Cortex of kidney (tissue), 1 donor: ENCODE results near the gene KCNK7.
"Not testable (repeated sequence)": the region's sequence is repeated elsewhere in the genome, so short reads cannot be mapped to it uniquely, and the experiment has no call there.

Experiments
- DNase-seq: peaks from one replicate; lab custom pipeline; 2025; lab: John Stamatoyannopoulos, UW

KCNK7 gene, protein sequence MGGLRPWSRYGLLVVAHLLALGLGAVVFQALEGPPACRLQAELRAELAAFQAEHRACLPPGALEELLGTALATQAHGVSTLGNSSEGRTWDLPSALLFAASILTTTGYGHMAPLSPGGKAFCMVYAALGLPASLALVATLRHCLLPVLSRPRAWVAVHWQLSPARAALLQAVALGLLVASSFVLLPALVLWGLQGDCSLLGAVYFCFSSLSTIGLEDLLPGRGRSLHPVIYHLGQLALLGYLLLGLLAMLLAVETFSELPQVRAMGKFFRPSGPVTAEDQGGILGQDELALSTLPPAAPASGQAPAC

DNA sequence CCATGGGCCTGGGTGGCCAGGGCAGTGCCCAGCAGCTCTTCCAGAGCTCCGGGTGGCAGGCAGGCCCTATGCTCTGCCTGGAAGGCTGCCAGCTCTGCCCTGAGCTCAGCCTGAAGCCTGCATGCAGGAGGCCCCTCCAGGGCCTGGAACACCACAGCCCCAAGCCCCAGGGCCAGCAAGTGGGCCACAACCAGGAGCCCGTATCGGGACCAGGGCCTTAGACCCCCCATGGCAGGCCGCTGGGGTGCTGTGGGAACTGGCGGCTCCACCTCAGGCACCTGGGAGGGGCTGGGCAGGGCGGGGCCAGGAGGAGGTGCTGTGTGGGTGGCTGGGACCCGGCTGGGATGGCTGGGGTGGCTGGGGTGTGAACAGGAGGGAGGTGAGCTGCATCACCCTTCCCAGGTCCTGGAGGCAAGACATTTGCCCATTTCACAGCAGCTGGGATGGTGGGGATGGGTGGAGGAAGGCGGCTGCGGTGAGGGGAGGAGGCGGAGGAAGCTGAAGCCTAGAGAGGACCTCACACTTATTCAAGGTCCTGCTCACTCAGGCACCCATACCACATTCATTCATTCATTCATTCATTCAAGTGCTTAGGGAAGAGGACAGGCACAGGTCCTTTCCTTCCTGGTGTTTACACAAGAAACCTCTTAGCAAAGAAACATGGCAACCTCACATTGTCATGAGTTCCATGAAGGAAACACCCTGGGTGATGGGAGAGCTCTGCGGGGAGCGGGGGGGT lies at the start of gene KCNK7:
Gene KCNK7 (minus strand): TSS at position 258 of the 739 bp plus-strand sequence. CDS start 28 bp downstream, at position 230.
- DNase-seq = no peak

DNA sequence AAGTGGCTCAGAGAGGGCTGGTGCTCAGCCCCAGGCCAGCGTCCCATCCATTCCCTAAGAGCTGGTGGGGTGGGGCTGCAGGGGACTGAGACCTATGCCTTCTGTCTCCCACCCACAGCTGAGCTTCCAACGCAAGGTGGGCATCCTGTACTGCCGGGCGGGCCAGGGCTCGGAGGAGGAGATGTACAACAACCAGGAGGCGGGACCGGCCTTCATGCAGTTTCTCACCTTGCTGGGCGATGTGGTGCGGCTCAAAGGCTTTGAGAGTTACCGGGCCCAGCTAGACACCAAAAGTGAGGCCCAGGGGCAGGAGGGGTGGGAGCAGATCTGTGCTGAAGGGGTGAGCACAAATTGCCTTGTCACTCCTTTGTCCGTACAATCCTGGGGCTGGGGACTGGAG lies 49.2 kb upstream of the KCNK7 start:
- no peak for DNase-seq

DNA sequence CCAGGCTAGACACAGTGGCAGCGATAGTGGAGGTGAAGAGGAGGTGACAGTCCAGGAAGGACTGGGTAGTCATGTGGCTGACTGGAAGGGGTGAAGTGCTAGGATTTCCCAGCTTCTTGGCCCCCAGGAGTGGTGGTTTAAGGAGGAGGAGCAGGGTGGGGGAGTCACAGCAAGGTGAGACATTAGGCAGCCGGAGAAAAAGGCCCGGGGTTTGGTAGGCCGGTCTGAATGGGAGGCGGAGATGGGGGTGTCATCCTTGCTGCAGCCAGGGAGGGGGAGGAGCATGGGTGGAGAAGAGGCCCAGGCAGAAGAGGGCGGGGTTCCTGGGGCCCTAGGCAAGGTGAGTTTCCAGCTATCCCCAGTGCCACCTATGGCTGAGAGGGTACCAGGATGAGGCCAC lies 48.4 kb upstream of the KCNK7 start:
- no peak for DNase-seq

DNA sequence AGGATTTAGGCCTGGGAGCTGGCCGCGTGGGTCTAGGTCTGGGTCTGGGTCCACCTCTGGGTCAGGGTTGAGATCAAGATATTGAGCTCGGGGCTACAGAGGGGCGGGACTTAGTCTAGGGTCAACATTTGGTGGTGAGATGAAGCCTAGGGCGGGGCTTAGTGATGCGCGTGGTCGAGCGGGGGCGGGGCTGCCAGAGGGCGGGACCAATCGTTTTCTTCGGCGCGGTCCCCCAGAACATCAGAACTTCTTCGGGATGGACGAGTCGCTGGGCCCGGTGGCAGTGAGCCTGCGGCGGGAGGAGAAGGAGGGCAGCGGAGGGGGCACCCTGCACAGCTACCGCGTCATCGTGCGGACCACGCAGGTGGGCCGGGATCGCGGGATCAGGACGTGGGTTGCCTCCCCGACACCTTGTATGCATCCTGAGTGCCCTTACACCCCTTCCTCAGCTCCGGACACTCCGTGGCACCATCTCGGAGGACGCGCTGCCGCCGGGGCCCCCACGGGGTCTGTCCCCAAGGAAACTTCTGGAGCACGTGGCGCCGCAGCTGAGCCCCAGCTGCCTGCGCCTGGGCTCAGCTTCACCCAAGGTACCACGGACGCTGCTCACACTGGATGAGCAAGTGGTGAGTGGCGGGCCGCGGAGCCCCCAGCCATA lies 46.5 kb upstream of the KCNK7 start:
- no peak for DNase-seq

DNA sequence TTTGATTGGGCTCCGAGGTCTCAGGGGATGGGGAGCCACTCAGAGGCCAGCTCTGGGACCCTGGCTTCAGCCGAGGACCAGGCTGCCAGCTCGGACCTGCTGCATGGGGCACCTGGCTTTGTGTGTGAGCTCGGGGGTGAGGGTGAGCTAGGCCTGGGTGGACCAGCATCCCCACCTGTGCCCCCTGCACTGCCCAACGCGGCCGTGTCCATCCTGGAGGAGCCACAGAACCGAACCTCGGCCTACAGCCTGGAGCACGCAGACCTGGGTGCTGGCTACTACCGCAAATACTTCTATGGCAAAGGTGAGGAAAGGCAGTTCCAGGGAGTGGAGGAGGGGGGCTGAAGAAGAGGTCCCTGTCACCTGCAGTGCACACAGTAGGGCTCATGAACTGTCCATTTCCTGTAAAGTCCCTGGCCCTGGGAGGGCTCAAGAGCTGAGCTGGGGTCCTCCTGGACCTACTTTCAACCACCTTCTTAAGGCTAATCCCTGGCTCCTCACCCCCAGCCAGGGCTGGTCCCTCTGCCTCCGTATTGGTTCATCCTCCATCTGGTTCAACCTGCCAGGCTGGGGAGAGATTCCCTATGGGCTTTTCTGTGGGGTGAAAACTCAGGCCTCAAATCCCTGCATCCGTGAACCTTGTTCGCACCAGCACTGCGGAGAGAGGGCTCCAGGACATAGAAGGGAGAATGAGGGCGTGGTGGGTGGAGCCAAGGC lies 45.9 kb upstream of the KCNK7 start:
- no peak for DNase-seq

DNA sequence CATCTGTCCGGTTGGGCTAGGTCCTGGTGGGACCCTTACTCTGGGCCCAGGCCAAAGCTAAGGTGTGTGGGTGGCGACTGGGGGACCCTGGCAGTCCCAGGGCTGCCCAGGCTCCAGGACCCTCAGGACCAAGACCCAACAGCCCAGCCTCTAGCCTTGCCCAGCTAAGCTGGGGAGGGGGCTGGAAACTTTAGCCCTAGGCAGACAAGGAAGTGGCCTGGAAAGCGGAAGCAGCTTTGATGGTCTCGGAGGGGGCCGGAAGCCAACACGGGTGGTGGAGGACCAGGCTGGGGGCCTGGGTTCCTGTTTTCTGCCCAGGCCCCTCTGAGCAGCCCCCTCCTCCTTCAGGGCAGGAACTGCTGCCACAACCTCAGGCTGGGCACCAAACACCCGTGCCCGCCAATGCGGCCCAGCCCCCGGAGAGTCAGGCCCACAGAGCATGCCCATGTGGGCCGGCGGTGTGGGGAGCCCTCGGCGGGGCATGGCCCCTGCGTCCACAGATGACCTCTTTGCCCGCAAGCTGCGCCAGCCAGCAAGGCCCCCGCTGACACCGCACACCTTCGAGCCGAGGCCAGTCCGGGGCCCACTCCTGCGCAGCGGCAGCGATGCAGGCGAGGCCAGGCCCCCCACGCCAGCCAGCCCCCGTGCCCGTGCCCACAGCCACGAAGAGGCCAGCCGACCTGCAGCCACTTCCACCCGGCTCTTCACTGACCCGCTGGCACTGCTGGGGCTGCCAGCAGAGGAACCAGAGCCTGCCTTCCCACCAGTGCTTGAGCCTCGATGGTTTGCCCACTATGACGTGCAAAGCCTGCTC lies 45.1 kb upstream of the KCNK7 start:
- DNase-seq = no peak

DNA sequence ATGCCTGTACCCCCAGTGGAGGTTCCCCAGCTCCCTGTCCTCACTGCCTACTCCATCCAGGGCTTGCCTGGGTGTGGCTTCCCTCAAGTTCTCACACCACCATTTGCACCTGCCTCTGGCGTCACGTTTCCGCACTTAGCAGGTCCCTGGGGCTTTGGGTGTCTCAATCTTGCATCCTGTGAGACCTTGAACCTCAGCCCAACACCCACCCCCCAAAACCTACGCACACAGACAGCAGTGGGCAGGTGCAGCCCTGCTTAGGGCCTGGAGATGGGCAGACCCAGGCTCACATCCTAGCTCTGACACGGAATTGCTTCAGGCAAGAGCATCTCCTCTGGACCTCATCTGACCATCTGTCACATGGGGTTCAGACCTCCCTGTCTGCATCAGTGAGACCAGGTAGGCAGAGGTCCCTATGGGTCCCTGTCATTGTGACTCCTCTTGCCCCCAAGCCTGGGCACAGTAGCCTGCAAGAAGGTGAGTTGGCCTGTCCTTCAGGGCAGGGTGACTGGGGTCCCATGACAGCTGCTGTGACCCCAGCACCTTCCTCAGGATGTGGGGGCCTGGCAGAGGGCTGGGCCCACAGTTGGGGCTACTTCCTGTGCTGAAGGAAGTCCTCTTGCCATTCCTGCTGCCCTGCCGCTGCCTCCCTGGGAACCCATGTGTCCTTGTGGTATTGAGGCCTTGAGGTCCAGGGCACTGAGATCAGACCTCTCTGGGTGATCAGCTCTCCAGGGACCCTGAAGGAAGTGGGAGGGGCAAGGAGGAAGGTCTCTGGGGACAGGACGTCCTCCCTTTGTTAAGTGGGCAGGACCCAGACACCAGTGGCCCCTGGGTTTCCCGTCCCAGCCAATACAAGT lies 44.3 kb upstream of the KCNK7 start:
- DNase-seq = no peak

DNA sequence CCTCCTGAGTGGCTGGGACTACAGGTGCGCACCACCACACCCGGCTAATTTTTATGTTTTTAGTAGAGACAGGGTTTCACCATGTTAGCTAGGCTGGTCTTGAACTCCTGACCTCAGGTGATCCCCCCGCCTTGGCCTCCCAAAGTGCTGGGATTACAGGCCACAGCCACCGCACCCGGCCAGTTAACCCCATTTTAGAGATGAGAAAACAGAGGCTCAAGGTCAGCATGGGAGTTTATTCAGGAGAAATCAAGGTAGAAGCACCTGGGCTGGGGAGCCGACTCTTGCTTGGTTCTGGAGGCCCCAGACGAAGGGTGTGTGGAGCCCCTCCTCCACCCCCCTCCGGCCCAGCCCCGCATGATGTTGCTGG lies 43.6 kb upstream of the KCNK7 start:
- DNase-seq = not testable (repeated sequence)

DNA sequence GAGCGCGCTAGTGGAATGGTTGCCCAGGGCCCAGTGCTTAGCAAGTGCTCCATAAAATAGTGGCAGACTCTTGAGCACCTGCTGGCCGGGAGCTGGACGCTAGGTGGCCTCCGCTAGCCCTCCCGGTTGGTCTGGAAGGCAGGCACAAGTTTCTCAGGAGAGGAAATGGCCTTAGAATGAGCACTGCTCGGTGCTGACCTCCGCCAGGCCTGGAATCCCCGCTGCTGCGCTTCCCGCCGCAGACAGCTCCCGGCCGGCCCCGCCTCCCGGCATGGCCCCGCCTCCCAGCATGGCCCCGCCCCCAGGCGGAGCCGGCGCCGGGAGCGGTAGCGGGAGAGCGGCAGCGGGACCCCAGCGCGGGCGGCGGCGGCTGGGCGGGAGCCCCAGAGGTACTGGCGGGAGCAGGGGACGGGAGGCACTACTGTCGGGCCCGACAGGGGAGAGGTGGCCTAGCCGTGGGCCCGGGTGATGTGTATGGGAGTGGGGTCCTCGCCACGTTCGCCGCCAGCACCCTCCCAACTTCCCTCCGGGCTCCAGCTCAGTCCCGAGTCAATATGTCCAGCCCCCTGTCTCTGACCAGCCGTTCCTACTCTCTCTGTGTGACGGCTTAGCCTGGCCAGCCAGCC lies 42.3 kb upstream of the KCNK7 start, which contains the start of gene SIPA1:
Gene SIPA1 (plus strand): TSS at position 308 of the 626 bp plus-strand sequence. CDS start 2,821 bp downstream, outside the sequence.
- no peak for DNase-seq

DNA sequence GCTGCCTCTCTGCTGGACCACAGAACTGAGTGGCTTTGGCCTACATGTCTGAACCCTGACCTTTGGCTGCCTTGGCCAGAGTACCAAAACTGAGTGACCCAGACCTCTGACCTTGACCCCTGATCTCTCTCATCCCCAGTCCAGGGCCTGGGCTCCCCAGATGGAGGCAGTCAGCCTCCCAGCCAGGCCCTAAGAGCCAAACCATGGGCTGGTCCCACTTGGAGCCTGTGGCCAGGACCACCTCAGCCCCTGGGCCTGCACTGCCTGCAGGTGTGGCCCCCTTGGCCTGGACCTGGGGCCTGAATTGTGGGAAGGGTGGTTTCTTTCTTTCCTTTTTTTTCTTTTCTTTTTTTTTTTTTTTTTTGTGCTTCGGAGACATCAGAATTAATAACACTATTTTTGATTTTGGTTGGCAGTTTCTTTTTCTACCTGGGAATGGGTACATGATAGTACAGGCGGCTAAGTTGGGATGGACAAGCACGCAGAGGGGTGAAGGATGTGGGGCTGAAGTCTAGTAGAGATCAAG lies 41.5 kb upstream of the KCNK7 start:
- no peak for DNase-seq

DNA sequence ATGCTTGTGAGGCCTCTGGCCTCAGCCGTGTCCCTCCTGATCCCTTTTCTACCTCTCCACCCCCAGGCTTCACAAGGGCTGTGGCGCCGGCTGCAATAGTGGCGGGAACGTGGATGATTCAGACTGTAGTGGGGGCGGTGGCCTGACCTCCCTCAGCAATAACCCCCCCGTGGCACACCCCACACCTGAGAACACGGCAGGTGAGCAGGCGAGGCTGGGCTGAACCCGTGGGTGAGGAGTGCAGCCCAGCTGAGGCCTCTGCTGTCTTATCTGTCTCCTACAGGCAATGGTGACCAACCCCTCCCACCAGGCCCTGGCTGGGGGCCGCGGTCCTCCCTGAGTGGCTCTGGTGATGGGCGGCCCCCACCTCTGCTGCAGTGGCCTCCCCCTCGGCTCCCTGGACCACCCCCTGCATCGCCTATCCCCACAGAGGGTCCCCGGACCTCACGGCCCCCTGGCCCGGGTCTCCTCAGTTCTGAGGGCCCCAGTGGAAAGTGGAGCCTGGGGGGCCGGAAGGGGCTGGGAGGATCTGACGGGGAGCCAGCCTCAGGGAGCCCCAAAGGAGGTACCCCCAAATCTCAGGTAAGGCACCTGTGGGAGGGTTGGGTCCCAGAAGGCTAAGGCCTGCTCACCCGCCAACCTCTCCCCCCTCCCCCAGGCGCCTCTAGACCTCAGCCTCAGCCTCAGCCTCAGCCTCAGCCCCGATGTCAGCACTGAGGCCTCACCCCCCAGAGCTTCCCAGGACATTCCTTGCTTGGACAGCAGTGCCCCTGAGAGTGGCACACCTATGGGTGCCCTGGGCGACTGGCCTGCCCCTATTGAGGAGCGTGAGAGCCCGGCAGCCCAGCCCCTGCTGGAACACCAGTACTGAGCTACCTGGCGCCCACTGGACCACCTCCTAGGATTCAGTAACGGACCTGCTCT lies 40.8 kb upstream of the KCNK7 start:
- no peak for DNase-seq

DNA sequence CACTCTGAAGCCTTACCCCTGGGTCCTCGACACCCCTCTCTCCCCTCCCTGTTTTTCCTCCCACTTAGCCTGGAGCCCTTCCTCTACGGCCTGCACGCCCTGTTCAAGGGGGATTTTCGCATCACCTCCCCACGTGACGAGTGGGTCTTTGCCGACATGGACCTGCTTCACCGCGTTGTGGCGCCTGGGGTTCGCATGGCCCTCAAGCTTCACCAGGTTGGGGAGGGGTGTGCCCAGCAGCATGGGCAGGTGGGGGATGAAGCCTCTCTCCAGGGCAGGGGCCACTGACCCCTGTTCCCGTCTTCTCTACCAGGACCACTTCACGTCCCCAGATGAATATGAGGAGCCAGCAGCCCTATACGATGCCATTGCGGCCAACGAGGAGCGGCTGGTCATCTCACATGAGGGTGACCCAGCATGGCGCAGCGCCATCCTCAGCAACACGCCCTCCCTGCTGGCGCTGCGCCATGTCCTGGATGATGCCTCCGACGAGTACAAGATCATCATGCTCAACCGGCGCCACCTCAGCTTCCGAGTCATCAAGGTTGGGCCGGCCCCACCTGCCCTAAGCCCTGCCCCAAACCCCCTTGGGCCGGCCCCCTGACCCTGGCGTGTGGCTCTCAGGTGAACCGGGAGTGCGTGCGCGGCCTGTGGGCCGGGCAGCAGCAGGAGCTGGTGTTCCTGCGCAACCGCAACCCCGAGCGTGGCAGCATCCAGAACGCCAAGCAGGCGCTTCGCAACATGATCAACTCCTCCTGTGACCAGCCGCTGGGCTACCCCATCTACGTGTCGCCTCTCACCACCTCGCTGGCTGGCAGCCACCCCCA lies 39.5 kb upstream of the KCNK7 start:
- DNase-seq = no peak

DNA sequence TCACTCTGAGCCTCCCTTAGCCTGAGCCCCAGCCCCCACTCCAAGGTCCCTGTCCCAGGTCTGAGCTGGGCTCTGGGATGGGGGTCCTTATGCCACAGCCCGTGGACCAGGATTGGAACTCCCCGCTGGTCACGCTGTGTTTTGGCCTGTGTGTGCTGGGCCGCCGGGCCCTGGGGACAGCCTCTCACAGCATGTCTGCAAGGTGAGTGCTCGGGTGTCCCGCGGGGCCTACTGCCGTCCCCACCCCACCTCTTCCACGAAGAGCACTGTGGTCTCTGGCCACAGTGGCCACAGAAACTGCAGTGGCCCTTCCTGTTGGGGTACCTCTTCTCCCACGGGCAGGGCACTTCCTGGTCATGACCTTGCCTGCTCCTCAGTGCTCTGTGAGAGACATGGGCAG lies 38.8 kb upstream of the KCNK7 start:
- no peak for DNase-seq

DNA sequence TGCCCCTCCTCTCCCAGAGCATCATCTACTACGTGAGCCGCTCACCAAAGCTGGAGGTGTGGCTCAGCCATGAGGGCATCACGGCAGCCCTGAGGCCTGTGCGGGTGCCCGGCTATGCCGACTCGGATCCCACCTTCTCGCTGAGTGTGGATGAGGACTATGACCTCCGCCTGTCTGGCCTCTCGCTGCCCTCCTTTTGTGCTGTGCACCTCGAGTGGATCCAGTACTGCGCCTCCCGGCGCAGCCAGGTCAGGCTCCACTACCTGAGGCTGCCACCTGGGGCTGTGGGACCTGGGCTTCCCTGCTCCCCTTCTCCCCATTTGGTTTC lies 38.5 kb upstream of the KCNK7 start:
- no peak for DNase-seq

DNA sequence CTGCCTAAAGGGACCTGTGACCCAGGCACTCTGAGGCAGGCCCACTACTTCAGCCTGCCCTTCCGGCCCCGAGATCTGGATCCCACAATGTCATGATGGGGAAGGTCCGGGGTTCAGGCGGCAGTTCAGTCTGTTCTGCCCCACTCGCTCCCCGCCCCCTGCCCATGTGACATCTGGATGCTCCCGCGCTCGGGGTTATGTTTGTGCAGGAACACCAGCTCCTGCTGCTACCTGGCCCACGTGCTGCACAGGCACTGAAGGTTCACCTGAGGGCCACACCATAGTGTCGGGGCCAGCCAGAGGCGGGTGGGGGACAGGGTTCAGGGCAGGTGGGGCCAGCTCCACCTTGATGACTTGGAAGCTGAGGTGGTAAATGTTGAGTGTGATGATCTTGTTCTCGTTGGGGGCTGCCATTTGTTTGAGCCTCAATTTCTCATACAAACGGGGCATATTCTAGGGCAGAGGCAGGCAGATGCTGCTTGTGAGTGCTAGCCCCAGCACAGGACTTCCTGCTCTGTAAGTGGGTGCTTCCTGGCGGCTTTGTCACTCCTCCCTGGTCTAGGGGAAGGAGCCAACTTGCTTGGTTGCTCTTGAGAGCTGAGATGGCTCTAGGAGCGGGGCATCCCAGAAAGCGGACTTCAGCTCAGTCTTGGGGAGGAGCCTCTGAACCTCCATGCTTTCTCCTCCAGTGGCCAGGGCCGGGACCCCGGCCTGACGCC lies 37.9 kb upstream of the KCNK7 start:
- DNase-seq = no peak

DNA sequence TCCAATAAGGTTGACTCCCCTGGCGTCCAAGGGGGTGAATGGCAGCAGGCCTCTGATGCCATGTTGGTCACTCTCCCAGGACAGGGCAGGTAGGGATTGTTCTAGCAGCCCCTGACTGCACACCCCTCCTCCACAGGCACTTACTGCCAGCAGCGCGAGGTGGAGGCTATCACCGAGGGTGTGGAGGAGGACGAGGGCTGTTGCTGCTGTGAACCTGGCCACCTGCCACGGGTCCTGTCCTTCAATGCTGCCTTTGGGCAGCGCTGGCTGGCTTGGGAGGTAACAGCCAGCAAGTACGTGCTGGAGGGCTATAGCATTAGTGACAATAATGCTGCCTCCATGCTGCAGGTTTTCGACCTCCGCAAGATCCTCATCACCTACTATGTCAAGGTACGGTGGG lies 34.6 kb upstream of the KCNK7 start:
- no peak for DNase-seq

DNA sequence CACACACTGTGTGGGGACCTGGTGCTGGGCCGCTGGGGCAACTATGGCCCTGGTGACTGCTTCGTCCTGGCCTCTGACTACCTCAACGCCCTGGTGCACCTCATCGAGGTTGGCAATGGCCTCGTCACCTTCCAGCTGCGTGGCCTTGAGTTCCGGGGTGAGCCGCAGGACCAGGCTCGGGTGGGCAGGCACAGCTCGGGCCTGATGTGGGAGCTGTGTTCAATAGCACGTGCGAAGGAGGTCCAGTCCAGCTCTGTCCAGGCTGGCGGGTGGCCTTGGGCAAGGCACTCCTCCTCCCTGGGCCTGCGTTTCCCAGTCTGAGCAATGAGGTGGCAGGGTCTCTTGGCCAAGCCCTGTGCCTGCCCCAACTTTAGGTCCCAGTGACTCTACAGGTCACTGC lies 34.0 kb upstream of the KCNK7 start:
- DNase-seq = no peak
